Thyroid gland (tissue), 4 donors: Measurements from ENCODE around the gene TKFC.

Source experiments
- POLR2A ChIP-seq, 2 donors: fragments of 450-650 bp; IDR thresholded peaks; one replicate each; pipeline ENCODE4 v1.6.1; 2017; ENCODE audit warnings: antibody characterized with exemption in 2 of 2, mild to moderate bottlenecking in 2 of 2, moderate library complexity in 1 of 2
- TF ChIP-seq, protein P1 (sequence below), 6 experiments: fragments of 200-600 bp in 3 of 6; fragments of 450-650 bp in 3 of 6; sonication (generic) in 3 of 6; IDR thresholded peaks; one replicate each; pipeline ENCODE4 v1.5.1; 2016 to 2019; ENCODE audit warnings: antibody characterized with exemption in 6 of 6, mild to moderate bottlenecking in 2 of 6, inconsistent platforms in 1 of 6, moderate library complexity in 1 of 6

DNA sequence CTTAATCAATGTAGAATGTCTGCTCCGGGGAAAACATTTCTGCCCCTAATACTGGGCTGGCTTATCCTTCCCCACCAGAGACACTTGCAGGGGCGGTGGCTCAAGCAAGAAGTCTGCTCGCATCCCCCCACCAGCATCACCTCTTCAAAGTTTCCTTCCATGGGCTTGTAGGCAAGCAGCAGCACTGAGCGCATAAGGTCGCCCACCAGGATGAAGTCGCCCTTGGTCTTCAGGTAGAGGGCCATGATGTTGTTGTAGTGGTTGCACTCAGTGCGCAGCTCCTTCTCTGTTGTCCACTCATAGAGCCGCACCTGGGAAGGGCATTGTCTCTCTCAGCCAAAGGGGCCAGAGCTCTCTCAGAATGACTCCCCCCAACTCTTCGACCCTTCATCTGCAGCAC, 29.3 kb upstream of the TKFC start:
- TF ChIP-seq, protein P1, sequence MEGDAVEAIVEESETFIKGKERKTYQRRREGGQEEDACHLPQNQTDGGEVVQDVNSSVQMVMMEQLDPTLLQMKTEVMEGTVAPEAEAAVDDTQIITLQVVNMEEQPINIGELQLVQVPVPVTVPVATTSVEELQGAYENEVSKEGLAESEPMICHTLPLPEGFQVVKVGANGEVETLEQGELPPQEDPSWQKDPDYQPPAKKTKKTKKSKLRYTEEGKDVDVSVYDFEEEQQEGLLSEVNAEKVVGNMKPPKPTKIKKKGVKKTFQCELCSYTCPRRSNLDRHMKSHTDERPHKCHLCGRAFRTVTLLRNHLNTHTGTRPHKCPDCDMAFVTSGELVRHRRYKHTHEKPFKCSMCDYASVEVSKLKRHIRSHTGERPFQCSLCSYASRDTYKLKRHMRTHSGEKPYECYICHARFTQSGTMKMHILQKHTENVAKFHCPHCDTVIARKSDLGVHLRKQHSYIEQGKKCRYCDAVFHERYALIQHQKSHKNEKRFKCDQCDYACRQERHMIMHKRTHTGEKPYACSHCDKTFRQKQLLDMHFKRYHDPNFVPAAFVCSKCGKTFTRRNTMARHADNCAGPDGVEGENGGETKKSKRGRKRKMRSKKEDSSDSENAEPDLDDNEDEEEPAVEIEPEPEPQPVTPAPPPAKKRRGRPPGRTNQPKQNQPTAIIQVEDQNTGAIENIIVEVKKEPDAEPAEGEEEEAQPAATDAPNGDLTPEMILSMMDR (IDR thresholded peaks at IDR 0.05): no peak
- TF ChIP-seq POLR2A (IDR thresholded peaks at IDR 0.05): no peak
